ENCODE data around the gene PRDM8.

PRDM8 gene

DNA sequence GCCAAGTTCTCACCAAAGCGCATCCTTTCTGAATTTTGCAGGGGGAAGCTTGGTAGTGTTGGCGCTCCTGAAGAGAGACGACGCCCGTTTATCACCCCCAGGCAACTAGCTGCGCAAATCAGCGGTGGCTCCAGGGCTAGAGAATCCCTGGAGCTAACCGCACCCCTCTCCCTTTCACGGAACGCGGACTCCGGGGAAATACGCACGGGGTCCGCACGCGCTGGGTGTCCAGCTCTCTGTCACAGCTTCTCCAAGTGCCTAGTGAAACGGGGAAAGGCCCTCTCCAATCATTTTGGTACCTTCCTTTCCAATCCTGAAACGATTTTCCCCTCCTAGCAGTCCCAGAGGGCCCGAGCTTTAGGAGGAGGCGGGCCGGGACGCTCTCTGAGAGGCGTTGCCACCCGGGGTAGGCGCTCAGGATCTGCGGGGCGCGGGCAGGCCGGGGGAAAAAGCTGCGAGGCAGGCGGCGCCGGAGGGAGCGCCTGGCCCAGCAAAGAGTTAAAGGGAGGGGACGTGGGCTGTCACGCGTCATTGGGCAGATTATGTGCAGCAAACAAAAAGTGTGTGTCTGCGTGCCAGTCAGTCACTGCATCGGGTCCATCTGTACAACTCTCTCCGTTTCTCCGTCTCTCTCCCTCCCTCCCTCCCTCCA, at the start of gene PRDM8:
PRDM8 (plus strand) TSS at position 582 of the 652 bp plus-strand sequence. CDS start 2,578 bp downstream, outside the sequence.
- TF ChIP-seq, protein P1, sequence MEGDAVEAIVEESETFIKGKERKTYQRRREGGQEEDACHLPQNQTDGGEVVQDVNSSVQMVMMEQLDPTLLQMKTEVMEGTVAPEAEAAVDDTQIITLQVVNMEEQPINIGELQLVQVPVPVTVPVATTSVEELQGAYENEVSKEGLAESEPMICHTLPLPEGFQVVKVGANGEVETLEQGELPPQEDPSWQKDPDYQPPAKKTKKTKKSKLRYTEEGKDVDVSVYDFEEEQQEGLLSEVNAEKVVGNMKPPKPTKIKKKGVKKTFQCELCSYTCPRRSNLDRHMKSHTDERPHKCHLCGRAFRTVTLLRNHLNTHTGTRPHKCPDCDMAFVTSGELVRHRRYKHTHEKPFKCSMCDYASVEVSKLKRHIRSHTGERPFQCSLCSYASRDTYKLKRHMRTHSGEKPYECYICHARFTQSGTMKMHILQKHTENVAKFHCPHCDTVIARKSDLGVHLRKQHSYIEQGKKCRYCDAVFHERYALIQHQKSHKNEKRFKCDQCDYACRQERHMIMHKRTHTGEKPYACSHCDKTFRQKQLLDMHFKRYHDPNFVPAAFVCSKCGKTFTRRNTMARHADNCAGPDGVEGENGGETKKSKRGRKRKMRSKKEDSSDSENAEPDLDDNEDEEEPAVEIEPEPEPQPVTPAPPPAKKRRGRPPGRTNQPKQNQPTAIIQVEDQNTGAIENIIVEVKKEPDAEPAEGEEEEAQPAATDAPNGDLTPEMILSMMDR (IDR thresholded peaks at IDR 0.05; ENCODE audit: low read depth, low read length) = no peak
- H3K4me3 ChIP-seq (ENCODE audit: low read depth, low read length) = peak within 1 kb of the TSS; percentile 35

DNA sequence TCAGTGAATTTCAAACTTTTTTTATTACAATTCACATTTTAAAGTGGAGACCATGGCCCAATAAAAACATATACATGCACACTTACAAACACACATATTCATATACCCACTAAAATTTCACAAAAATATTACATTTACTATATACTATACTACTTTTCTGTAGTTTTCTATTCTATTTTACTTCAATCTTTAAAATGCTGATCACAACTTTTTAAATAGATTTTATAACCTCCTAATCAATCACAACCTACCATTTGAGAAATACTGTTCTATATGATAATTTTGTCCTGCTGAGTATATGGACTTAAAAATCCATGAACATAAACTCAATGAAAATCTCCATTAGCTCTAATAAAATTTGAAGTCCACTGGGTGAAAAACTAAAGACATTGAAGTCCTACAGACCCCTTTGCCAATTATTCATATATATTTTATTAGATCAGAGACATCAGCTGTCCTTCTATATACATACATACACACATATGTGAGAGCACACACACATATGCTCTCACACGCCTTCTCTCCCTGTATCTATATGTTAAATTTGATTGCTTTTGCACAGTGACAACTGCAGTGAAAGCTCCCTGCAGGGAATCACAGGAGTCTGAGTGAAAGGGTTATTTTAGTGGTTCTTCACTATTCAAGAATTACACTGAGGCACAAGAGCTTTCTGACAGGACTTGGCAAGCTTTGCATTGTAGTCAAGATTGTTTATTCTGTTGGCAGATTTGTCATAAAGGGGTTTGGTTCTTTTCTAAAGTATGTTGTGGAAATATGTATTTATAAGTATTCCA, 46.7 kb upstream of the PRDM8 start:
- H3K4me3 ChIP-seq (ENCODE audit: low read depth, low read length) = no peak overlapping the region
- TF ChIP-seq, protein P1 (IDR thresholded peaks at IDR 0.05; ENCODE audit: low read depth, low read length) = no peak

DNA sequence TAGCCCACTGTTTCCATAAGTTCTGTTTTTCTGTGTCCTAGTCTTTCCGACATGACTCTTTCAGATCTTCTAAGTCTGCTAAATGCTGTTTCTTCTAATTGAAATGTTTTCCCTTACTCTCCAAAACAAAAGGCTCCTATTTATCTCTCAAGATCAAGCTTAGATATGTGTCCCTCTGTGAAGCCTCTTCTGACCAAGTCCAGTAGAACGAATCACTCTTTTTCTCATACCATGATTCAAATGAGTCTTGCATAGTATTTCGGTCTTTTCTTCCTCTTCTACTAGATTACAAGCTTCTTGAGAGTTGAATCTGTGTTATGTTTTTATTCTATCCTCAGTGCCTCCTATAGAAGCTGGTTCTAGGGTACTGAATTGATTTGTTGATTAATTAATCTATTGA, 45.3 kb upstream of the PRDM8 start:
- TF ChIP-seq, protein P1 (IDR thresholded peaks at IDR 0.05; ENCODE audit: low read depth, low read length) = no peak
- H3K4me3 ChIP-seq (ENCODE audit: low read depth, low read length) = no peak overlapping the region

DNA sequence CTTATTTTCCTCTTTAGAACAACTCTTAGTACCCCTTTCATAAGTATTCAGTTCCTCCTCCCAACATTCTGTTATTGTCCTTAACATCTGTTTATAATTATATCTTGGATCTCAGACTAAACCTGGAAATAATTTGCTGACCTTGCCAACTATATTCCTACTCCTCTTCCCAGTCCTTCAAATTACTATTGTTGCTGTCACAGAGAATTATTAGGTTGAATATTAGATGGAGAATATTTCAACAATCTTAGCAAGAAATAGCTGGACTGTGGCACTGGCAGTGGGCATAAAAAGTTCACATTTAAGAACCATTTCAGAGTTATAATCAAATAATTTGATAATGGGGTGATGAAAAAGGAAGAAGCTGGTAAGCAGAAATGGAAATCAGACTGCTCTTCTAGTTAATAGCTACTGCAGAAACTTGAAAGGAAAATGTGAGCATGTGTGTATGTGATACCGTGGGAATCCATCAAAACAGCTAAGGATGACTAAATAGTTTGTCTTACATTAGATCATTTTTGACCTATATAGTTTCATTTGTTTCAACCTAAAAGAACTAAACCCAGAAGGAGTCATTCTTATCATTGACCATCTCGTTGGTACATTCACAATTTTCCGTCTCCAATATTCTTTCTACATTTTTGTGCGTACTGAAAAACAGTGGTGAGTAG, 43.3 kb upstream of the PRDM8 start:
- H3K4me3 ChIP-seq (ENCODE audit: low read depth, low read length) = no peak overlapping the region
- TF ChIP-seq, protein P1 (IDR thresholded peaks at IDR 0.05; ENCODE audit: low read depth, low read length) = no peak

DNA sequence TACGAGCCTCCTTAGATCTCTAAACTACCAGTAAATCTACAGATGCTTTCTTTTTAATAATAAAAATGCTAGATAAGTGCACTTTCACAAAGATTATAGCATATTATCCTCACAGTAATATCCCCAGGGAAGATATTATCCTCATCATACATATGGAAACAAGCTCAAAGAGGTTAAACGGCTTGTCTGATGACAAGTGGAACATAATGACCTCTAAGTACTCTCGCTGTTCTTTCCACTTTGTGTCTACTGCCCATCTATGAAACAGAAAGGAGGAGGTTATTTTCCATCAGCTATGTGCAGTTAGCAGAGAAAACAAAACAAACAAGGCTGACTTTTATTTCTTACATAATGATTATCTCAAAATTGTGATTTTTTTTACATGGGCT, 42.8 kb upstream of the PRDM8 start:
- TF ChIP-seq, protein P1 (IDR thresholded peaks at IDR 0.05; ENCODE audit: low read depth, low read length) = no peak
- H3K4me3 ChIP-seq (ENCODE audit: low read depth, low read length) = no peak overlapping the region

DNA sequence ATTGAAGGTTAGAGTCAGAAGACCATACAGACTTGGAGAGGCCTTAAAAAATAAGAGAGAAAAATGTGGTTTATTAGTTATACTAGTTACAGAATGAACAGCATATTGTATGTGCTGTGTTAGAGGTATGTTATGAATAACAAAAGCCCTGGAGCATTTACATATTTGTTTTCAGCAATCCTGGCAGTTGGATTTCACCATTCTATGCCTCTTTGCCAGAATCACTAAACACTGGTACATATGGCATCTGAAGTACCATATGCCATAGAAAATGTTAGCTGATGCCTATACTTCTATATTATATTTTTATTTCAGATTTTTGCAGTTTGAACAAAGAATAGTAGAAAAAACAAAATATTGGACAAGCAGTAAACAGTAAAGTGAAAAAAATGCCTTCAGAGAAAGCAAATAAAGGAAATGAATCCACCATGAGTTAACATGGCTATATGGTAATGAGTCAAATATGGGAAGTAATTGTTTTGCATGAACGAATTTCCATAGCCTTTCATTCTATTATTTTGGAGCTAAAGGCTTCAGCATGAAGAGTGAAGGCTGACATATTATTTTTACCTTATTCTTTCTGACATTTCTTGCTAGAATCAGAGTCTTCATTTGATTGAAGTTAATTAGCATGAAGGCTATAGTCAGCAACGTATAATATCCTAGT, 41.9 kb upstream of the PRDM8 start:
- TF ChIP-seq, protein P1 (IDR thresholded peaks at IDR 0.05; ENCODE audit: low read depth, low read length) = no peak
- no peak overlapping the region for H3K4me3 ChIP-seq (ENCODE audit: low read depth, low read length)

Data from WI38 (cell line).